Measurements from ENCODE around the gene PRM2. TPM values are rescaled to one million over a fixed set of nuclear protein-coding genes. Genes with fewer than 3 reads are reported as not detected.

PRM2 gene
- total RNA-seq, 1 donor from 2014 or later, result not detected

GRCh38 chr16:11262915-11263314 is 13.4 kb downstream of the PRM2 start:
- no peak for DNase-seq (ENCODE audit: low read depth in 2 of 2)

GRCh38 chr16:11260596-11260966 is 15.7 kb downstream of the PRM2 start:
- no peak for DNase-seq (ENCODE audit: low read depth in 2 of 2)

- DNase-seq (ENCODE audit: low read depth in 2 of 2), result no peak
Observed at GRCh38 chr16:11259655-11260595, 16.4 kb downstream of the PRM2 start.

GRCh38 chr16:11258553-11259492 is 17.5 kb downstream of the PRM2 start:
- DNase-seq (ENCODE audit: low read depth in 2 of 2), result no peak

GRCh38 chr16:11257131-11257938 is 18.9 kb downstream of the PRM2 start:
- DNase-seq (ENCODE audit: low read depth in 2 of 2), result peak; percentile 56 to 81

- peak in 1 of 2 donors; percentile 31 for DNase-seq (ENCODE audit: low read depth in 2 of 2)
Observed at GRCh38 chr16:11256661-11257130, 19.6 kb downstream of the PRM2 start.

GRCh38 chr16:11255737-11256660 is 20.3 kb downstream of the PRM2 start, which contains the start of gene SOCS1:
Gene SOCS1, minus strand, starts transcription at chr16:11256204. Its CDS starts 726 bp downstream, at chr16:11255478.
- DNase-seq (ENCODE audit: low read depth in 2 of 2), result peak; percentile 40 to 81

GRCh38 chr16:11254913-11255736 is 21.2 kb downstream of the PRM2 start:
- peak in 1 of 2 donors; percentile 73 for DNase-seq (ENCODE audit: low read depth in 2 of 2)

GRCh38 chr16:11253995-11254912 is 22.0 kb downstream of the PRM2 start:
- no peak for DNase-seq (ENCODE audit: low read depth in 2 of 2)

- DNase-seq (ENCODE audit: low read depth in 2 of 2), result no peak
Observed at GRCh38 chr16:11253009-11253994, 23.0 kb downstream of the PRM2 start.

- DNase-seq (ENCODE audit: low read depth in 2 of 2), result no peak
Observed at GRCh38 chr16:11252482-11252931, 23.8 kb downstream of the PRM2 start.

GRCh38 chr16:11251525-11252481 is 24.5 kb downstream of the PRM2 start:
- DNase-seq (ENCODE audit: low read depth in 2 of 2), result no peak

- DNase-seq (ENCODE audit: low read depth in 2 of 2), result no peak
Observed at GRCh38 chr16:11250786-11251524, 25.3 kb downstream of the PRM2 start.

GRCh38 chr16:11250091-11250785 is 26.0 kb downstream of the PRM2 start:
- DNase-seq (ENCODE audit: low read depth in 2 of 2), result no peak
